Lower leg skin (tissue), 3 donors: ENCODE data around the gene COL8A1.

Experiments used
- POLR2A ChIP-seq, 2 donors: fragments of 450-650 bp; IDR thresholded peaks; one replicate each; pipeline ENCODE4 v1.6.1; 2016 to 2017; ENCODE audit warnings: antibody characterized with exemption in 2 of 2, mild to moderate bottlenecking in 1 of 2, moderate library complexity in 1 of 2
- TF ChIP-seq, protein P1 (sequence below), 3 donors: fragments of 450-650 bp; IDR thresholded peaks; one replicate each; pipeline ENCODE4 v1.5.1; 2016; ENCODE audit warnings: antibody characterized with exemption in 3 of 3, mild to moderate bottlenecking in 3 of 3, moderate library complexity in 2 of 3

DNA sequence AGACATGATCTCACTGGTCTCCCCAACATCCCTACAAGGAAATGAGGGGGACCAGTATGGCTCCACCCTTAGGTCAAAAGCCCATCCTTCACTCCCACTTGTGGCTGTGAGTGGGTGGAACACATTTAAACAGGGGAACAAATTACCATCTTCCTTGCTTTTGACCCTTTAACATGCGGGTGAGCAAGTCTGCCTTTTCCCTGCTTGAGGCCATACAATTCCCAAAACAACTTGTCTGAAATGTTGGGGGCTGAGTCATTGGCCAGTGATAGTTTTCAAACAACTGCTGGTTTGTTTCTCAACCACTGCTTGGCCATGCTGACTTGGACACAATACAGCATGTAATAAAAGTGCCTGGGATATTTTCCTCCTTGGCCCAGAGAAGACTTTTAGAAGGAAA lies 39.6 kb downstream of the COL8A1 start:
- TF ChIP-seq, protein P1, sequence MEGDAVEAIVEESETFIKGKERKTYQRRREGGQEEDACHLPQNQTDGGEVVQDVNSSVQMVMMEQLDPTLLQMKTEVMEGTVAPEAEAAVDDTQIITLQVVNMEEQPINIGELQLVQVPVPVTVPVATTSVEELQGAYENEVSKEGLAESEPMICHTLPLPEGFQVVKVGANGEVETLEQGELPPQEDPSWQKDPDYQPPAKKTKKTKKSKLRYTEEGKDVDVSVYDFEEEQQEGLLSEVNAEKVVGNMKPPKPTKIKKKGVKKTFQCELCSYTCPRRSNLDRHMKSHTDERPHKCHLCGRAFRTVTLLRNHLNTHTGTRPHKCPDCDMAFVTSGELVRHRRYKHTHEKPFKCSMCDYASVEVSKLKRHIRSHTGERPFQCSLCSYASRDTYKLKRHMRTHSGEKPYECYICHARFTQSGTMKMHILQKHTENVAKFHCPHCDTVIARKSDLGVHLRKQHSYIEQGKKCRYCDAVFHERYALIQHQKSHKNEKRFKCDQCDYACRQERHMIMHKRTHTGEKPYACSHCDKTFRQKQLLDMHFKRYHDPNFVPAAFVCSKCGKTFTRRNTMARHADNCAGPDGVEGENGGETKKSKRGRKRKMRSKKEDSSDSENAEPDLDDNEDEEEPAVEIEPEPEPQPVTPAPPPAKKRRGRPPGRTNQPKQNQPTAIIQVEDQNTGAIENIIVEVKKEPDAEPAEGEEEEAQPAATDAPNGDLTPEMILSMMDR (IDR thresholded peaks at IDR 0.05): no peak
- TF ChIP-seq POLR2A (IDR thresholded peaks at IDR 0.05): no peak
